Measurements from ENCODE around the gene SNCG. TPM values are rescaled to one million over a fixed set of nuclear protein-coding genes. Genes with fewer than 3 reads are reported as not detected.

The SNCG gene
- total and polyA plus RNA-seq, 3 donors from 2014 or later = 8.3 to 30.3 (median 8.9) TPM

DNA sequence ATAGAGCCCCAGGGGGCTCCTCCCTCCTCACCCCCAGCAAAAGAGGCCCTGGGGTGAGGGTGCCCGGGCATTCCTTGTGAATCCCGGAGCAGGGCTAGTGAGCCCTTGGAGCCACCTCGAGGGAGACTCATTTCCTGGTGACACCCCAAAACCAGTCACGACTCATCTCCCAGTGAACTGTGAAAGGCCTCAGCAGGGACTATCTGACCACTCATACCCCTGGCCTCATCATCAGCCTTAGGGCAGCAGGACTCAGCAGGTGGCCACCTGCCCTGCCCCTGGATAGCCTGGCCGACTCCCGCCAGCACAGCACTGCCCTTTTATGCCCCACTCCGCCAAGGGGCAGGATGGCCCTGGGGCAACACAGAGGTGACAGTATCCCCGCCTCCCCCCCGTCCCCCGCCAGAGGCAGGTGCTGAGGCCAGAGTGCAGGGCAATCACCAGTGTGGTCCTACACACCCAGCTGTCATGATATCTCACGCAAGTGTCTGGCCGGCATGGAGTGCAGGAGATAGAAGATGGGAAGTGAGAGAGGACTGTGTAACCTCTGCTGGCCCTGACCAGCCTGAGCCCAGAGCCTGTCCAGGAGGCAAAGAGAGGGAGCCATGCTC is 3.2 kb downstream of the SNCG start:
- H3K4me3 ChIP-seq = no peak overlapping the region
- DNase-seq = peak; percentile 10
- intact Hi-C loops (cut with DNase I; ENCODE audit: low total_unique reads) = no loop called here
- TF ChIP-seq POLR2A (IDR thresholded peaks at IDR 0.05) = no peak
- TF ChIP-seq, protein P1, sequence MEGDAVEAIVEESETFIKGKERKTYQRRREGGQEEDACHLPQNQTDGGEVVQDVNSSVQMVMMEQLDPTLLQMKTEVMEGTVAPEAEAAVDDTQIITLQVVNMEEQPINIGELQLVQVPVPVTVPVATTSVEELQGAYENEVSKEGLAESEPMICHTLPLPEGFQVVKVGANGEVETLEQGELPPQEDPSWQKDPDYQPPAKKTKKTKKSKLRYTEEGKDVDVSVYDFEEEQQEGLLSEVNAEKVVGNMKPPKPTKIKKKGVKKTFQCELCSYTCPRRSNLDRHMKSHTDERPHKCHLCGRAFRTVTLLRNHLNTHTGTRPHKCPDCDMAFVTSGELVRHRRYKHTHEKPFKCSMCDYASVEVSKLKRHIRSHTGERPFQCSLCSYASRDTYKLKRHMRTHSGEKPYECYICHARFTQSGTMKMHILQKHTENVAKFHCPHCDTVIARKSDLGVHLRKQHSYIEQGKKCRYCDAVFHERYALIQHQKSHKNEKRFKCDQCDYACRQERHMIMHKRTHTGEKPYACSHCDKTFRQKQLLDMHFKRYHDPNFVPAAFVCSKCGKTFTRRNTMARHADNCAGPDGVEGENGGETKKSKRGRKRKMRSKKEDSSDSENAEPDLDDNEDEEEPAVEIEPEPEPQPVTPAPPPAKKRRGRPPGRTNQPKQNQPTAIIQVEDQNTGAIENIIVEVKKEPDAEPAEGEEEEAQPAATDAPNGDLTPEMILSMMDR (IDR thresholded peaks at IDR 0.05) = no peak
- WGBS, 2 donors = 84 to 88% methylated on average over 9 to 12 of the region's 12 CpGs
- H3K9me3 ChIP-seq = no peaks in the 10 kb centered on the region
- H3K36me3 ChIP-seq (ENCODE audit: low read depth, missing control alignments) = no peaks in the 10 kb centered on the region
- H3K27ac ChIP-seq = no peak overlapping the region
- peaks cover 41% of the 10 kb centered on the region for H3K4me1 ChIP-seq
- no peaks in the 10 kb centered on the region for H3K27me3 ChIP-seq

DNA sequence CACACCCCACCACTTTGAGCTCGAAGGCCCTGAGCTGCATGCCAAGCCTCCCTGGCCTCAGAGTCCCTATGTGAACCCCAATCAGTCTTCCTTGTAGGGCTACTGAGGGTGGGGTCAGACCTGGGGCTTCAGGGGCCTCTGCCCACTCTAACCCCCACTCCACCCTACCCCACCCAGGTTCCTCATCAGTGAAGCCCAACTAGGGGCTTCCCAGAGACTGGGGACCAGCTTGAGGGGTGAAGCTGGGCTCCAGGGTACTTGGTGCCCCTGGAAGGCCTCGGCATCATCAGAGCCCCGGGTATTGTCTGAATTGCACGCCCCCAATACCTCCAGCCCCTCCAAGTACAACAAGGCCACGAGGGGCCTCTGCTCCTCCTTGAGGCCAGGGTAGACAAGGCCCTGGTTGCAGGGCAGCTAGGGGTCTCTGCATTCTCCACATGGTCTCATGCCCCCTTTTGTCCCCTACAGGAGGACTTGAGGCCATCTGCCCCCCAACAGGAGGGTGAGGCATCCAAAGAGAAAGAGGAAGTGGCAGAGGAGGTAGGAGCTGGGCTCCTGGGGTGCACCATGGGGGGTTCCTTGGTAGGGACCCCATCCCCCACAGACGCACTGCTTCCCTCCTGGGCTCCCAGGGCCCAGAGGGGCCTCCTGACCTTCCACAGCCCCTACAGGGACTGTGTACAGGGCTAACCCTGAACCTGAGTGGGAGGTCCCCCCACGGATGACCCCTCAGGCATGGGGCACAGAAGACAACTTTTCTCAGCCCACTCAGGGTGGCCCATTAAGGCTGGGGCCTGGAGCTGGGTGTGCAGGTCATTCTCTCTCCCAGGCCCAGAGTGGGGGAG is 4.0 kb downstream of the SNCG start:
- Histone ChIP-seq H3K36me3 (ENCODE audit: low read depth, missing control alignments) (no peaks in the 10 kb centered on the region), H3K27ac (no peak overlapping the region), H3K4me3 (no peak overlapping the region), H3K27me3 (no peaks in the 10 kb centered on the region), H3K9me3 (no peaks in the 10 kb centered on the region), H3K4me1 (peaks cover 41% of the 10 kb centered on the region)
- DNase-seq = no peak
- intact Hi-C loops (cut with DNase I; ENCODE audit: low total_unique reads) = no loop called here
- TF ChIP-seq, protein P1 (IDR thresholded peaks at IDR 0.05) = no peak
- no peak for TF ChIP-seq POLR2A (IDR thresholded peaks at IDR 0.05)
- WGBS, 2 donors = 86 to 93% methylated on average over 3 to 7 of the region's 7 CpGs

DNA sequence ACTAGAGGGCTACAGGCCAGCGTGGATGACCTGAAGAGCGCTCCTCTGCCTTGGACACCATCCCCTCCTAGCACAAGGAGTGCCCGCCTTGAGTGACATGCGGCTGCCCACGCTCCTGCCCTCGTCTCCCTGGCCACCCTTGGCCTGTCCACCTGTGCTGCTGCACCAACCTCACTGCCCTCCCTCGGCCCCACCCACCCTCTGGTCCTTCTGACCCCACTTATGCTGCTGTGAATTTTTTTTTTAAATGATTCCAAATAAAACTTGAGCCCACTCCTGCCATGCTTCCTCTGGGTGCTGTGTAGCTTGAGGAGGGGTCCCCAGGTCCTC is 4.5 kb downstream of the SNCG start:
- H3K4me1 ChIP-seq = peaks cover 42% of the 10 kb centered on the region
- 100% methylated on average over 4 to 7 of the region's 7 CpGs for WGBS, 2 donors
- no peak overlapping the region for H3K27ac ChIP-seq
- TF ChIP-seq, protein P1 (IDR thresholded peaks at IDR 0.05) = no peak
- TF ChIP-seq POLR2A (IDR thresholded peaks at IDR 0.05) = no peak
- H3K27me3 ChIP-seq = no peaks in the 10 kb centered on the region
- no peaks in the 10 kb centered on the region for H3K36me3 ChIP-seq (ENCODE audit: low read depth, missing control alignments)
- intact Hi-C loops (cut with DNase I; ENCODE audit: low total_unique reads) = no loop called here
- DNase-seq = peak; percentile 5
- H3K4me3 ChIP-seq = no peak overlapping the region
- H3K9me3 ChIP-seq = no peaks in the 10 kb centered on the region

DNA sequence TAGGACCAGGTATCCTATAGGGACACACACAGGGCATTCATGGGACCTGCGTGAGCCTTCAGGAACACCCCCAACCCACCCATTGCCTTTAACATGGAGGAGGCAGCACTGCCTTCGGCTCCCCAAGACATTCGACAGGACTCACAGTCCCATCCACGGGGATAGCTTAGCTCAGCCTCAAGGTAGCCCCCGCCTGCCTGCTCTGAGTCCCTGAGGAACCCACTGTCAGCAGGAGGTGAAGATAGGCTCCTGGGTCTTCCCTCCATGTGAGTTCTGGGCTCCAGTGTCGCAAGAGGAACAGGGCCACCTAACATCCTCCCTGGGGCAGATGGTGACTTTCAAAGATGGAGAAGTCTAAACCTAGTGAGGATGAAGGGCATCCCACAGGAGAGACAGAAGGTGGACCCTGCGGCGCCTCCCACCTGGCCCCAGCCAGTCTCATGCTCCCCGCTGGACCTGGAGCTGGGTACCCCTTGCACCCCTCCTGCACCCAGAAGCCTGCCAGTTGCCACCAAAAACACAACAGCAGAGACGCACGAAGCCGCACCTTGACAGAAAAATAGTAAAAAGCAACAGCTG is 5.0 kb downstream of the SNCG start:
- TF ChIP-seq, protein P1 (IDR thresholded peaks at IDR 0.05) = no peak
- TF ChIP-seq POLR2A (IDR thresholded peaks at IDR 0.05) = no peak
- no peaks in the 10 kb centered on the region for H3K9me3 ChIP-seq
- H3K27ac ChIP-seq = no peak overlapping the region
- no peaks in the 10 kb centered on the region for H3K36me3 ChIP-seq (ENCODE audit: low read depth, missing control alignments)
- H3K27me3 ChIP-seq = no peaks in the 10 kb centered on the region
- peak; percentile 11 for DNase-seq
- H3K4me3 ChIP-seq = no peak overlapping the region
- WGBS, 2 donors = 90 to 98% methylated on average over 6 to 12 of the region's 12 CpGs
- intact Hi-C loops (cut with DNase I; ENCODE audit: low total_unique reads) = no loop called here
- peaks cover 38% of the 10 kb centered on the region for H3K4me1 ChIP-seq
